H9 (cell line): ENCODE data around the gene SUFU. TPM values are rescaled to one million over a fixed set of nuclear protein-coding genes. Genes with fewer than 3 reads are reported as not detected.

Source experiments
- DNase-seq: peaks from one replicate; pipeline ENCODE4 v3.0.0-alpha.2; 2017
- H2AFZ ChIP-seq: one replicate; pipeline ENCODE4 v1.6.1; 2013; ENCODE audit warnings: mild to moderate bottlenecking, low read length, control low read depth, moderate library complexity
- H2AK5ac ChIP-seq: 2 replicates; pipeline ENCODE4 v1.6.1; 2013; ENCODE audit warnings: low read length, control low read depth, mixed read lengths; ENCODE audit not compliant: insufficient read length
- H2BK120ac ChIP-seq: one replicate; pipeline ENCODE4 v1.6.1; 2013; ENCODE audit warnings: low read depth, mild to moderate bottlenecking, low read length, control low read depth, inconsistent platforms; ENCODE audit not compliant: poor library complexity, severe bottlenecking
- H2BK12ac ChIP-seq: 2 replicates; pipeline ENCODE4 v1.6.1; 2013; ENCODE audit warnings: low read length, control low read depth, mixed read lengths, low read depth; ENCODE audit not compliant: insufficient read length
- H2BK15ac ChIP-seq: 2 replicates; pipeline ENCODE4 v1.6.1; 2013; ENCODE audit warnings: low read depth, low read length, control low read depth
- H2BK20ac ChIP-seq: one replicate; pipeline ENCODE4 v1.6.1; 2013; ENCODE audit warnings: low read depth, mild to moderate bottlenecking, low read length, control low read depth, inconsistent platforms; ENCODE audit not compliant: poor library complexity, severe bottlenecking
- H2BK5ac ChIP-seq: 2 replicates; pipeline ENCODE4 v1.6.1; 2013; ENCODE audit warnings: low read length, control low read depth, mixed read lengths; ENCODE audit not compliant: insufficient read length
- H3K14ac ChIP-seq: 2 replicates; pipeline ENCODE4 v1.6.1; 2013; ENCODE audit warnings: low read length, control low read depth; ENCODE audit not compliant: insufficient read depth
- H3K18ac ChIP-seq: 2 replicates; pipeline ENCODE4 v1.6.1; 2013; ENCODE audit warnings: low read depth, mild to moderate bottlenecking, mixed read lengths, low read length, control low read depth; ENCODE audit not compliant: insufficient read length
- H3K23ac ChIP-seq: 2 replicates; pipeline ENCODE4 v1.6.1; 2013; ENCODE audit warnings: low read length, control low read depth, mixed read lengths, low read depth; ENCODE audit not compliant: insufficient read length
- H3K23me2 ChIP-seq: 2 replicates; pipeline ENCODE4 v1.6.1; 2013; ENCODE audit warnings: low read depth, mild to moderate bottlenecking, mixed read lengths, low read length, control low read depth; ENCODE audit not compliant: insufficient read length, poor library complexity, severe bottlenecking
- H3K27ac ChIP-seq: 2 replicates; pipeline ENCODE4 v1.5.1; 2013; ENCODE audit warnings: low read length, control low read depth, mixed read lengths, low read depth; ENCODE audit not compliant: insufficient read length
- H3K27me3 ChIP-seq: 2 replicates; pipeline ENCODE4 v1.6.1; 2013; ENCODE audit warnings: low read length, control low read depth, inconsistent platforms; ENCODE audit not compliant: insufficient read depth
- H3K4ac ChIP-seq: 2 replicates; pipeline ENCODE4 v1.6.1; 2013; ENCODE audit warnings: low read depth, mild to moderate bottlenecking, control low read depth, inconsistent platforms, low read length, moderate library complexity
- H3K4me1 ChIP-seq: 2 replicates; pipeline ENCODE4 v1.6.1; 2013; ENCODE audit warnings: low read length, control low read depth, inconsistent platforms; ENCODE audit not compliant: insufficient read depth
- H3K4me2 ChIP-seq: 2 replicates; pipeline ENCODE4 v1.6.1; 2013; ENCODE audit warnings: low read length, control low read depth, mixed read lengths; ENCODE audit not compliant: insufficient read length, insufficient read depth
- H3K56ac ChIP-seq: 2 replicates; pipeline ENCODE4 v1.6.1; 2013; ENCODE audit warnings: low read depth, mild to moderate bottlenecking, mixed read lengths, low read length, control low read depth; ENCODE audit not compliant: insufficient read length
- H3K79me1 ChIP-seq: 2 replicates; pipeline ENCODE4 v1.6.1; 2013; ENCODE audit warnings: low read depth, mild to moderate bottlenecking, moderate library complexity, low read length, control low read depth, inconsistent platforms; ENCODE audit not compliant: insufficient read depth, poor library complexity, severe bottlenecking
- H3K79me2 ChIP-seq: 2 replicates; pipeline ENCODE4 v1.6.1; 2013; ENCODE audit warnings: low read length, control low read depth, inconsistent platforms; ENCODE audit not compliant: insufficient read depth
- H3K9ac ChIP-seq: 2 replicates; pipeline ENCODE4 v1.6.1; 2013; ENCODE audit warnings: low read length, control low read depth, mixed read lengths; ENCODE audit not compliant: insufficient read length; ENCODE audit errors: extremely low read depth
- H3K9me3 ChIP-seq: one replicate; pipeline ENCODE4 v1.6.1; 2013; ENCODE audit warnings: low read depth, low read length, inconsistent platforms; ENCODE audit not compliant: control insufficient read depth
- H3T11ph ChIP-seq: one replicate; pipeline ENCODE4 v1.6.1; 2013; ENCODE audit warnings: mild to moderate bottlenecking, low read length, control low read depth, inconsistent platforms
- H4K20me1 ChIP-seq: one replicate; pipeline ENCODE4 v1.6.1; 2013; ENCODE audit not compliant: control insufficient read depth, insufficient read length, insufficient read depth
- H4K5ac ChIP-seq: 2 replicates; pipeline ENCODE4 v1.6.1; 2013; ENCODE audit warnings: low read depth, mild to moderate bottlenecking, mixed read lengths, low read length, control low read depth; ENCODE audit not compliant: insufficient read length
- H4K8ac ChIP-seq: replicated peaks from 2 replicates; pipeline ENCODE4 v1.6.1; 2013; ENCODE audit warnings: low read length, control low read depth, mixed read lengths, low read depth; ENCODE audit not compliant: insufficient read length
- H4K91ac ChIP-seq: 2 replicates; pipeline ENCODE4 v1.6.1; 2013; ENCODE audit warnings: low read depth, mild to moderate bottlenecking, moderate library complexity, mixed read lengths, low read length, control low read depth; ENCODE audit not compliant: insufficient read length
- H3K27ac Mint-ChIP-seq, 3 experiments: 2 replicates in 2 of 3; 3 replicates in 1 of 3; pipeline ENCODE4 v1.8.0; 2020 to 2021; ENCODE audit warnings: mixed read lengths in 3 of 3, mild to moderate bottlenecking in 1 of 3, moderate library complexity in 1 of 3
- H3K27me3 Mint-ChIP-seq: 2 replicates; pipeline ENCODE4 v1.8.0; 2021; ENCODE audit warnings: low read depth, mild to moderate bottlenecking, moderate library complexity, mixed read lengths
- H3K36me3 Mint-ChIP-seq, 3 experiments: 2 replicates in 2 of 3; 3 replicates in 1 of 3; pipeline ENCODE4 v1.8.0; 2020 to 2021; ENCODE audit warnings: low read depth in 3 of 3, mixed read lengths in 3 of 3; ENCODE audit not compliant: insufficient read depth in 1 of 3
- H3K4me1 Mint-ChIP-seq, 2 experiments: 2 replicates each; pipeline ENCODE4 v1.8.0; 2020; ENCODE audit warnings: mixed read lengths in 2 of 2
- H3K4me3 Mint-ChIP-seq, 2 experiments: 2 replicates in 1 of 2; 3 replicates in 1 of 2; pipeline ENCODE4 v1.8.0; 2020 to 2021; ENCODE audit warnings: mild to moderate bottlenecking in 2 of 2, mixed read lengths in 2 of 2, moderate library complexity in 1 of 2
- H3K9me3 Mint-ChIP-seq, 2 experiments: 2 replicates in 1 of 2; 3 replicates in 1 of 2; pipeline ENCODE4 v1.8.0; 2020; ENCODE audit warnings: mild to moderate bottlenecking in 2 of 2, mixed read lengths in 2 of 2, moderate library complexity in 1 of 2
- CTCF ChIP-seq: fragments of 200-600 bp; sonication (generic); conservative IDR thresholded peaks from 3 replicates; pipeline ENCODE4 v1.8.0; 2021; ENCODE audit warnings: antibody characterized with exemption, mild to moderate bottlenecking
- WGBS: extraction: QIAGEN DNeasy Blood & Tissue Kit; methylation state at CpG from one replicate; pipeline ENCODE4 v1.1.7; 2013; ENCODE audit warnings: missing lambda C conversion rate, low lambda C conversion rate, mixed read lengths; ENCODE audit not compliant: insufficient read length; ENCODE audit errors: extremely low coverage; 5-methylcytosine and 5-hydroxymethylcytosine counted together
- total RNA-seq: library from RNA; stranded (reverse); gene quantifications from 2 replicates; pipeline ENCODE4 v1.2.1, GENCODE V29; 2021

The SUFU gene
- total RNA-seq, 1 experiment from 2014 or later: 9.5 TPM

GRCh38 chr10:102627291-102627735 lies 123.5 kb downstream of the SUFU start:
- no peak for TF ChIP-seq CTCF

More at GRCh38 chr10:102627291-102627735, 123.5 kb downstream of the SUFU start:
- H3K14ac ChIP-seq: peak overlapping the region; percentile 97
- peak overlapping the region; percentile 100 for H3K27ac Mint-ChIP-seq
- H3K56ac ChIP-seq: no peak overlapping the region
- H3K9me3 Mint-ChIP-seq: no peaks in the 10 kb centered on the region
- no peaks in the 10 kb centered on the region for H3K79me2 ChIP-seq
- no peak overlapping the region for H4K5ac ChIP-seq
- peaks cover 0 to 4% (median 0%) of the 10 kb centered on the region in 3 experiments; a peak in 4 of 7 replicates for H3K36me3 Mint-ChIP-seq
- no peak overlapping the region for H3K9ac ChIP-seq
- H3K4me3 Mint-ChIP-seq: peak overlapping the region in 1 of 2 experiments; percentile 64; a peak in 3 of 5 replicates
- no peak overlapping the region for H3K4me2 ChIP-seq
- H2AFZ ChIP-seq: no peak overlapping the region
- no CpG with 5 or more reads among the region's 12 CpGs for WGBS
- no peak overlapping the region for H3K23ac ChIP-seq
- H3K18ac ChIP-seq: peak overlapping the region; percentile 97
- H3K9me3 ChIP-seq: no peaks in the 10 kb centered on the region
- H3K27me3 ChIP-seq: no peaks in the 10 kb centered on the region
- peak overlapping the region; percentile 83 for H3T11ph ChIP-seq
- H3K4me1 Mint-ChIP-seq: peaks cover 67 to 72% of the 10 kb centered on the region in 2 experiments
- no peak overlapping the region for H2AK5ac ChIP-seq
- DNase-seq: no peak
- peaks cover 12% of the 10 kb centered on the region; the same call in 1 of the 2 replicates for H3K4me1 ChIP-seq
- no peaks in the 10 kb centered on the region for H3K79me1 ChIP-seq
- peak overlapping the region; percentile 3; the same call in 1 of the 2 replicates for H3K4ac ChIP-seq
- H2BK120ac ChIP-seq: peak overlapping the region; percentile 84
- H3K27ac ChIP-seq: peak overlapping the region; percentile 13
- H2BK5ac ChIP-seq: no peak overlapping the region
- peak overlapping the region; percentile 17 for H4K91ac ChIP-seq
- peaks cover 2% of the 10 kb centered on the region for H4K20me1 ChIP-seq
- no peak overlapping the region for H2BK12ac ChIP-seq
- no peak overlapping the region for H4K8ac ChIP-seq
- no peaks in the 10 kb centered on the region; the same call in 1 of the 2 replicates for H3K27me3 Mint-ChIP-seq
- no peak overlapping the region for H2BK20ac ChIP-seq
- no peak overlapping the region for H2BK15ac ChIP-seq
- H3K23me2 ChIP-seq: no peaks in the 10 kb centered on the region
